SKM-1 (cell line): ENCODE measurements around the gene NUFIP2.
"Not testable (repeated sequence)": the region's sequence is repeated elsewhere in the genome, so short reads cannot be mapped to it uniquely, and the experiment has no call there.

Experiments
- DNase-seq: peaks from one replicate; lab custom pipeline; 2025; ENCODE audit not compliant: unreplicated experiment; lab: John Stamatoyannopoulos, UW

The NUFIP2 gene

DNA sequence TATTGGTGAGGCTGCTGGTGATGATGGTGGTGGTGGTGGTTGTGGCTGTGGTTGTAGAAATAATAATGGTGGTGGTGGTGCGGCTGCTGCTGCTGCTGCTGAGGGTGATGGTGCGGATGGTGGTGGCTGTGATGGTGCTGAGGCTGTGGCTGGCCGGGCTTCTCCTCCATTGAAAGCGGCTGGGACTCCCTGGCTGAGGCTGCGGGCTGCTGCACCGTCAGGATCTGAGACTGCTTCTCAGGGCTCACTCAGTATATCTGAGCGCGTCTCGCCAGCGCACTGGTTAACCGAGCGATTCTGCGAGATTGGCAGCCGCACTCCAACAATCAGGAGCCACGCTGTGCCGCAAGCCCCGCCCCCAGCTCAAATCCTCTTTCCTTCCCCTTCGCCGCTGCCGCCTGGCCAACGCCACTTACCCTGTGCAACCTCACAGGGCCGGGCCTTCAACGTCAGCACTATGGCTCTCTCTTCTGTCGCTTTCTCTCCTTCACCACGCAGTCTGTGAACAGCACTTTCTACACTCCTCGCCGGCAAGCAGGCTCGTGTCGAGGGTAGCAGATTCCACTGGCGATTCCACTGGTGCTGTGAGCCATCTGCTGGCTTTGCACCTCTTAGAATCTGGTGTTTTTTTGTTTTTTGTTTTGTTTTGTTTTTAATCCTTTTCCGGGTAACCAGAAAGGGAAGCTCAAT is at the start of gene NUFIP2:
TSS of gene NUFIP2 (minus strand) at position 259 of the 690 bp plus-strand sequence. CDS start at position 170, 89 bp downstream.
- peak; percentile 97 for DNase-seq

DNA sequence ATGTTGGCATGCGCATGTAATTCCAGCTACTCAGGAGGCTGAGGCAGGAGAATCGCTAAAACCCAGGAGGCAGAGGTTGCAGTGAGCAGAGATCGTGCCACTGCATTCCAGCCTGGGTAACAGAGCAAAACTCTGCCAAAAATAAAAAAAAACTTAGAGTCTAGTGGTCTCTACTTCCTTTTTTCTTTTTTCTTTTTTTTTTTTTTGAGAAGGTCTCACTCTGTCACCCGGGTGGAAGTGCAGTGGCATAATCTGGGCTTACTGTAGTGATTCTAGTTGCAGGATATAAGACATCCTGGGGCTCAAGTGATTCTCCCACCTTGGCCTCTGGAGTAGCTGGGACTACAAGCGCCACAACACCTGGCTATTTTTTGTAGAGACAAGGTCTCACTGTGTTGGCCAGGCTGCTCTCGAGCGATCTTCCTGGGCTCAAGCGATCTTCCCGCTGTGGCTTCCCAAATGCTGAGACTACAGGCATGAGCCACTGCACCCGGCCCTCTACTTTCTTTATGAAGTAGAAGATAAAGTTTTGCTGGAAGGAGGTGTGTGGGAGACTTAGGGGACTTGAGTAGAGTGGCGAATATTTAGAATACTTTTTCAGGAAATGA is 48.3 kb upstream of the NUFIP2 start:
- DNase-seq: no peak

DNA sequence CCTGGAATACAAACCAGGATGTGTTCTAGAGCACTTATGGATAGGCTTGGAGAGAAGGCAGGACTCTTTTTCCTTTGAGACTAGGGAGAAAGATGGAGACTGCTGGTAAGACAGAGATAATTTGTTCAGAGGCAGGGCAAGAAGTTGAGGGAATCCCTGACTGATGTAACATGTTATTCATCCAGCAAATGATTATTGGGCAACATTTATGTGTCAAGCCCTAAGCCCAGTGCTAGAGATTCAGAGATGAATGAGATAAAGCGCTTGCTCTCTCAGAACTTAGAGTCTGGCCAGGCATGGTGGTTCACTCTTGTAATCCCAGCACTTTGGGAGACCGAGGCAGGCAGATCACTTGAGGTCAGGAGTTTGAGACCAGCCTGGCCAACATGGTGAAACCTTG is 47.8 kb upstream of the NUFIP2 start:
- peak; percentile 14 for DNase-seq

GRCh38 chr17:29339016-29339415 is 45.1 kb upstream of the NUFIP2 start:
- DNase-seq: not testable (repeated sequence)

- DNase-seq: no peak
Observed at GRCh38 chr17:29331708-29332085, 37.7 kb upstream of the NUFIP2 start.

- DNase-seq: no peak
Observed at GRCh38 chr17:29331075-29331707, 37.2 kb upstream of the NUFIP2 start.

GRCh38 chr17:29327412-29327811 is 33.5 kb upstream of the NUFIP2 start:
- DNase-seq: no peak

- no peak for DNase-seq
Observed at GRCh38 chr17:29326023-29326813, 32.3 kb upstream of the NUFIP2 start.

GRCh38 chr17:29322363-29322762 is 28.4 kb upstream of the NUFIP2 start:
- DNase-seq: no peak

DNA sequence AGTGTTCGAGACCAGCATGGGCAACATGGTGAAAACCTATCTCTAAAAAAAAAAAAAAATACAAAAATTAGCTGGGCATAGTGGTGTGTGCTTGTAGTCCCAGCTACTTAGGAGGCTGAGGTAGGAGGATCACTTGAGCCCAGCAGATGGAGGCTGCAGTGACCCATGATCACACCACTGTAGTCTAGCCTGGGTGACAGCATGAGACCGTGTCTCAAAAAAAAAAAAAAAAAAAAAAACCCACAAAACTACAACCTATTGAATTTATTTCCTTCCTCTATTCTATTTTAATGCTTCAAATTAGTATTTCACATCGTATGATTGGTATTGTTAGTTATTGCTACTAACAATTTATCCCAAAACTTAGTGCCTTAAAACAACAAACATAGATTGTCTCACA is 9.4 kb upstream of the NUFIP2 start:
- no peak for DNase-seq

DNA sequence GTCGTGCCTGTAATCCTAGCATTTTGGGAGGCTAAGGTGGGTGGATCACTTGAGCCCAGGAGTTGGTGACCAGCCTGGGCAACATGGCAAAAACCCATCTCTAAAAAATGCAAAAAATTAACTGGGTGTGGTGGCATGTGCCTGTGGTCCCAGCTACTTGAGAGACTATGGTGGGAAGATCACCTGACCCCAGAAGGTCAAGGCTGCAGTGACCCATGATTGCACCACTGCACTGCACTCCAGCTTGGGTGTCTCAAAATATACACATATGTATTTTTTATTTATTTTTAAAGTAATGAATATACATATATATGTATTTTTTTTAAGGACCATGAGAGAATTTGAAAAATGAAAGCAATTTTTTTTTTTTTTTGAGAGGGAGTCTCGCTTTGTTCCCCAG is 5.1 kb upstream of the NUFIP2 start:
- no peak for DNase-seq

DNA sequence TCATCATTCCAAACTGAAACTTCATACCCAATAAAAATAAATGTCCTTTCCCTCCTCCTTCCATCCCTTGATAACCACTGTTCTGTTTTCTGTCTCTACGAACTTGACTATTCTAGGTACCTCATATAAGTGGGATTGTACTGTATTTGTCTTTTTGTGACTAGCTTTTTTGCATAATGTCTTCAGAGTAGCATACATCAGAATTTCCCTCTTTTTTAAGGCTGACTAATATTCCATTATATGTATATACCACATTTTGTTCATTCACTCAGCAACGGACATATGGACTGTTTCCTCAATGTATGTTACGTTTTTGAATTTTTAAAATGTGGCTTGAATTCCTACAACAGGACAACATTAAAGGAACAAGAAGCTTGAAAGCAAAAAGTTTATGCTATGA is 1.5 kb upstream of the NUFIP2 start:
- no peak for DNase-seq

GRCh38 chr17:29294580-29294900 is 592 bp upstream of the NUFIP2 start:
- no peak for DNase-seq

- peak; percentile 21 for DNase-seq
Observed at GRCh38 chr17:29292992-29293889, 707 bp downstream of the NUFIP2 start.

DNA sequence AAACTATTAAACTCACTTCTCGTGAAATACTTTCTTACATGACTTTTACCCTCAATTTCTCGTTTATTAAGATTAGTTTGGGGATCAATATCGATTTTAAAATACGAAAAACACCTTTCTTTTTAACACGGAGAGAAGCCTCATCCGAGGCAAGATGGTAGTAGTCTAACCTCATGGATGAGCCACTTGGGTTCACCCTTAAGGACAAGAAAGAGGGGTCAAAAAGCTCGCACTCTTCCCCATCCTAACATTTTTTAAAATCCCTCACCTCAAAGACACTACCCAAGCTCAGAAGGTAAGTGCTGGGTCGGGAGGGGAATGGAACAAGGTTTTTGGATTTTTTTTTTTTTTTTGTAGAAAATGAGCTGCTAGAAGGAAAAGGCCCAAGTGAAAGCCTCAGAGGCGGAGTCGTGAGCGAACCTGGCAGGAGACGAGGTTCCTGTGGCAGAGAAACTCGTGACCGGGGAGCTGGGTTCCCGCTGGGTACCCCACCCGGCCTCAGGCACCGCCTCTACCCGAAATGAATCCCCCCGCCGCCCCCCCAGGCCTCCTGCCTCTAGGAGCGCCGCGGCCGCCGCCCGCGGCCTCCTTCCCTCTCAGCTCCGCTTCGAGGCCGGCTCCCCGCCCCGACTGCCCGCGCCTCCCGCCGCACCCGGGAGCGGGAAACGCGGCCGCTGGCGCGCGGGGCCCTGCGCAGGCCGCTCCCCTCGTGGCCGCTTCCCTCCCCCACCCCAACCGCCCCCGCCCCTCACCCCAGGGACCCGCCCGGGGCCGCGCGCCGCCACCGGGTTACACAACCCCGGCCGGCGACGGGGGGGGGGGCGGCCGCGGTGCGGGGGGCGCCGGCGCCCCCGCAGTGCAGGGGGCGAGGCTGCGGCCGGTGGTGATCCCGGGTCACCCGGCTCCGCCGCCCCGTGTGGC is 1.6 kb downstream of the NUFIP2 start:
- no peak for DNase-seq

DNA sequence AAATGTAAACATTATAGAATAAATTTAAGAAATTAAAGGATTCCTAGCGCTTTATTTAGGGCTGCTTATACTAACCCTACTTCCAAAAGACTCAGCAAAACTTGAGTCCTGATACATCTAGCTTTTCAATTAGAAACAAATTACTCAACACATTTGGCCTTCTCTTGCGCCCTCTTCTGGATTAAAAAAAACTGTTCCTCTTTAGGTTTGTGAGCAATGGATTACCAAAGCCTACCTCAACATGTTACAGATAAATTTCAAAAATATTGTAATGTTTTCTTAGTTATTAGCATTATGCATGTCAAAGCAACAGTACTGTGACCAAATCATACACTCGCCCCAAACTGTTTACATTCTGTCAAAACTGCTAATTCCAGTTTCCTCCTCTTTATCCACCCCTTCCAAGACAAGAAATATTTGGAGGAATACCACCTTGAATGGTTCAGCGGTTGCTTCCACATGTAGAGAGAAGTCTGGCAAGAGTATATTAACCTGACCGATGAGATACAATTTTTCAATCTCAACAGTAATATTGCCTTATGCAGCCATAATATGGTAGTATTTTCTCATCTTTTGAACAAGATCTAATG is 2.7 kb downstream of the NUFIP2 start:
- peak; percentile 45 for DNase-seq

GRCh38 chr17:29289852-29290251 is 4.1 kb downstream of the NUFIP2 start:
- DNase-seq: no peak

DNA sequence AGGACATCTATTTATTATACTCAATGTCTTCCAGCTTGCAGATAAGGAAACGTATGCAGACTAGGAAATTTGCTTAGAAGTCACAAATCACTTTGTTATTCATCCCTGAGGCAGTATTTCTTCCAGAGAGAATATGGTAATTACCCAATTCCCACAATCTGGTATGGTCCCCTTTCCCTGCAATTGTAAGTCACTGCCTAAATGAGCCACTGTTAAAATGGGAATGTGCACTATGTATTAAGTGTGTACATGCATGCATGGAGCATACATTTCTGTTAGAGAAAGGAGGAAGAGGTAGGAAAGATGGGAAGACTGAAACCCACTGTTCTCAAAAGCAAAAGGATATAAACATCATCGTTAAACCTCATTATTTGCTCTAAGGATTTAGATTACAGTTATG is 10.0 kb downstream of the NUFIP2 start:
- DNase-seq: no peak

DNA sequence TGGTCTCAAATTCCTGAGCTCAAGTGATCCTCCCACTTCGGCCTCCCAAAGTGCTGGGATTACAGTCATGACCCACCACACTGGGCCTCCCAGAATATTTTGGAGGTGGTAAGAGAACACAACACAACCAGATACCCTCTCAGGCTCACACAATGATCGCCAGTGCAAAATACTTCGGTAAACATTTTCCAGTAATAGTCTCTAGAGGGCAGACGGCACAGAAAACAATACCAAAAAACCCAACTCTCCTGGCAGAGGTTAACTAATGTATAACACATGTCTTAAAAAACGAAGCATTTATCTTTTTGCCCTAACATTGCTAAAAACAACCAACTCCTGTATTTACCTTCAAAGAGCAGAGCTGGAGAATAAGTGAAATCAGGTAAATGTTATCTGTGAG is 10.5 kb downstream of the NUFIP2 start:
- no peak for DNase-seq
